C4-2B (cell line): ENCODE measurements around the gene ATP6AP1.

Experiments used
- ZFX ChIP-seq: fragments of 450-650 bp; IDR thresholded peaks from 2 replicates; pipeline ENCODE4 v1.6.1; 2017
- TF ChIP-seq, protein P1 (sequence below): fragments of 450-650 bp; conservative IDR thresholded peaks from 2 replicates; pipeline ENCODE4 v1.5.1; 2017; ENCODE audit warnings: mild to moderate bottlenecking

DNA sequence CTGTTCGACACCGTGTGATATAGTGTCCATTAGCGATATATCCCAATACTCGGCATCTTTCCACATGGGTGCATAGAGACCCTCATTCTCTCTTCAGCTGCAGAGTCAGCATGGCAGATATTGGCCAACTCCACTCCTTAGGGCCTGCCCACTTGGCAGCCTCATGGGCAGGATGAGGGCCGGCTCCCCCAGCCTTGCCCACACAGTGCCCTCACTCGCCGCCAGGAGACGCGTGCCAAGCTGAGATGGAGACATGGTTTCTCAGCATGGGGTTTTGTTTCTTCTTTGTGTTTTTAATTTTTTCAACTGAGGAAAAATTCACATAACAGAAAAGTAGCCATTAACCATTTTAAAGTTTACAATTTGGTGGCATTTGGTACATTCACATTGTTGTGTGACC, 24.3 kb downstream of the ATP6AP1 start:
- TF ChIP-seq, protein P1, sequence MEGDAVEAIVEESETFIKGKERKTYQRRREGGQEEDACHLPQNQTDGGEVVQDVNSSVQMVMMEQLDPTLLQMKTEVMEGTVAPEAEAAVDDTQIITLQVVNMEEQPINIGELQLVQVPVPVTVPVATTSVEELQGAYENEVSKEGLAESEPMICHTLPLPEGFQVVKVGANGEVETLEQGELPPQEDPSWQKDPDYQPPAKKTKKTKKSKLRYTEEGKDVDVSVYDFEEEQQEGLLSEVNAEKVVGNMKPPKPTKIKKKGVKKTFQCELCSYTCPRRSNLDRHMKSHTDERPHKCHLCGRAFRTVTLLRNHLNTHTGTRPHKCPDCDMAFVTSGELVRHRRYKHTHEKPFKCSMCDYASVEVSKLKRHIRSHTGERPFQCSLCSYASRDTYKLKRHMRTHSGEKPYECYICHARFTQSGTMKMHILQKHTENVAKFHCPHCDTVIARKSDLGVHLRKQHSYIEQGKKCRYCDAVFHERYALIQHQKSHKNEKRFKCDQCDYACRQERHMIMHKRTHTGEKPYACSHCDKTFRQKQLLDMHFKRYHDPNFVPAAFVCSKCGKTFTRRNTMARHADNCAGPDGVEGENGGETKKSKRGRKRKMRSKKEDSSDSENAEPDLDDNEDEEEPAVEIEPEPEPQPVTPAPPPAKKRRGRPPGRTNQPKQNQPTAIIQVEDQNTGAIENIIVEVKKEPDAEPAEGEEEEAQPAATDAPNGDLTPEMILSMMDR, result no peak
- no peak for TF ChIP-seq ZFX
